Activated CD4-positive, alpha-beta T cell treated with anti-CD3 and anti-CD28 coated beads for 48 hours (primary cell): Measurements from ENCODE around the gene ABHD12B.
"Not testable (repeated sequence)": the region's sequence is repeated elsewhere in the genome, so short reads cannot be mapped to it uniquely, and the experiment has no call there.

ENCODE experiments used
- DNase-seq: peaks from one replicate; pipeline ENCODE4 v3.0.0-alpha.2; 2020

ABHD12B gene

DNA sequence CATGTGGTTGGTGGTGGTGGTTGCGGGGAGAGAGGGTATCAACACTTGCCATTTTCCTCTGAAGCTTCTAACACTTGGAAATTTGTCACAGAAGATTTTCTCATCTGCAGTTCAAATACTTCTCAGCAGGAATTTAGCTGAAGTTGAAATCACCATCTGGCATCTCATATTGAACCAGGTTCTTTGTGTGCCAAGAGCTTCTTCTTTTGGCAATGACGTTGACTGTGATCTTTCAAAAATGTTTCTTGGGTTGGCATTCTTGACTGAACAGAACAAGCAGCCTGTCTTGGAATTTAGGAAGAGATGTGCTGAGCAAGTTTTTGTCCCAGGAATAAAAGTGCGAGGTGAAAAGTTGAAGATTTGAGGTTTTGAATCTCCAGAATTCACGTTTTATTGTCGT is 32.2 kb upstream of the ABHD12B start:
- no peak for DNase-seq

DNA sequence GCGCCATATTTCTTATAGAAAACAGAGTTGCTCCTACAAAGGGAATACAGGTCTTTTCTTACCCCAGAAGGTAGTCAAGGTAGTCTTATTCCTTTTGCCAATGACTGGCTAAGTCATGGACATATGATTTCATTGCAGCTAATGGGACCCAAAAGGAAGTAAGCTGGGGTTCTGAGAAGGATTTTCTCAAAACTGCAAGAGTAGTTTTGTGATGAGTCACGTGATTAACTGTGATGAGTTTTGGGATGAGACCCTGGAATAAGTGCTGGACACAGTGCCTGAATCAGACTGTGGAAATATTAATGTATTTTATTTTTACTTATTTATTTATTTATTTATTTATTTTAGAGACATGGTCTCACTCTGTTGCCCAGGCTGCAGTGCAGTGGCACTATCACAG is 27.5 kb upstream of the ABHD12B start:
- no peak for DNase-seq

DNA sequence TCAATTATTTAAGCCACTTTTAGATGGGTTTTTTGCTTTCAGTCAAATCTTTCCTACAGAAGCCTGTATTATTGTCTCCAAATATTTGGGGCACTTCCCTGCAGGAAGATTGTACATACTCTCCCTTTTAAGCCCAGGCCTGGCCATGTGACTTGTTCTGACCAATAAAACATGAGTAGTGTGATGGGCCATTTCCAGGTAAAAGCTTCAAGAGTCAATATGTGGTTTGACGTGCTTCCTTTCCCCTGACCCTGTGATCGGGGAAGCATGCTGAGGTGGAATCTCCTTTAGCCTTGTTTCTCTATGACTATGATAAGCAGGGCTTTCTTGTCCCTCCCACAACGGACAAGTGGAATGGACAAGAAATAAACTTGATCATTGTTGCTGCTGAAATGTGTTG is 26.7 kb upstream of the ABHD12B start:
- no peak for DNase-seq

DNA sequence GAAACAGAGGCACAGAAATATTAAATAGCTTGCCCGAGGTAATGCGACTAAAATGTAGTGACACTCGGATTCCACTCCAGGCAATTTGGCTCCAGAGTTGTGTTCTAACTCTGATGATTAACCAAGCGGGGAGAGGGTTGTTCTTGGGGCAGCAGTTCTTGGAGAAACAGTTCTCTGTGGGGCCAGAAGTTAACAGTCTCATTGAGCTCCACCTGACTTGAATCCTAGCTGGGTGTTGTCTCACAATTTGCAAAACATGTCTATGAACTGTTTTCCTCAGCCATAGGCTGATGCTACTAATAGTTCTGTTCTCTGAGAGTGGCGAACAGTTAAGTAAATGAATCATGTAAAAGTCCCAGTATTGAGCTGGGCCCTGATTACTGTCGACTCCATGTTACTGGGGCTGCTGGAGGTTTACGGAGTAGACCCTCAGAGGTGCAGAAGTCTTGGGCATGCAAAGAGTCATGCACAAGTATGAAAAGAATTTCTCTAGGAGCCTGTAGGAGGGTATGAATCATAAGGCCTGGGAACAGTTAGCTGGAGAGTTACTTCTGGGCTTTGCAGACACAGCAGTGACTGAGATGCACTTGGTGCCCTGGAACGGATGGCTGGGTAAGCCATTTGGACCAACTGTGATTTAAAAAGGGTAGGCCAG is 25.5 kb upstream of the ABHD12B start:
- DNase-seq = no peak

DNA sequence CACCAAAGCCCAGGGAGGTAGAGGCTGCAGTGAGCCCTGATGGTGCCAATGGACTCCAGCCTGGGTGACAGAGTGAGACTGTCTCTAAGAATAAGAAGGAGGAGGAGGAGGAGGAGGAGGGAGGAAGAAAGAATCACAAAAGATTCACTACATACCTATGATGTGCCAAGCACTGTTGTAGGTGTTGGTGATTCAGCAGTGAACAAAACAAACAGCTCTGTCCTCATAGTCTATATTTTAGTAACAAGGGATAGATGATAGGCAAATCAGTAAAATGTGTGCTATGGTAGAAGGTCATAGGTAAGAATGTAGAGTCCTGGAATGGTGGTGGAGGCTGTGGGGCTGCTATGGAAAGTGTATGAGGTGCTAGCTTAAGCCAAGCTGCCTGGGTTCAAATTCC is 18.0 kb upstream of the ABHD12B start:
- DNase-seq = no peak

DNA sequence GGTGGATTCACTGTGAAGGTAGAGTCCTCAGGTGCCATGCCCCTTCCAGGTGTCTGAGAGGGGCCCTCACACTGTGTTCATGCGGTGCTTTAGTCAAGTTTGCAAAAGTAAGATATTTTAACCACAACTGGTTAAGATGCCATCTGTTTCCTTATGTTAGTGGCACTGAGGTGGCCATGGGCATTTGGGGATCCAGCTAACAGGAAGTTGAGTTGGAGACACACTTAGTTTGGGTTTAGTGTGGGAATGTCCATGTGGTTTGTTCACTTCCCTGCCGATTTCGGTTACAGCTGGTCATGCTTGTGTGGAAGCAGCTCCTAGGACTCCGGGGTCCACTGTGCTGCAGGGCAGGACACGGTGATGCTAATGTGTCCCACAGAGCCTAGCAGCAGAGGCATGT is 17.3 kb upstream of the ABHD12B start:
- no peak for DNase-seq

DNA sequence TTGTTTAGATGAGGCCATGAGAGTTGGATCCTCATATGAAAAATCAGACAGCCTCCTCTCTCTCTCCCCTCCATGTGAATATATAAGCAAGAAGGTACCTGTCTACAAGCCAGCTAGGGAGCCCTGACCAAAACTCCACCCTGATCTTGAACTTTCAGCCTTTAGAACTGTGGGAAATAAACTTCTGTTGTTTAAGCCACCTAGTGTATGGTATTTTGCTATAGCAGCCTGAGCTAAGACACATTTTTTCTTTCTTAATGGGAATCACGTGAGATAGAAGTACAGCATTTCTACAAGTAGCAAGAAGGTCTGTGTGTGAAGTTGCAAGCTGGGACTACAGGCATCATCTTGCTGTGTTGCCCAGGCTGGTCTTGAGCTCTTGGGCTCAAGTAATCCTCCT is 16.3 kb upstream of the ABHD12B start:
- no peak for DNase-seq

DNA sequence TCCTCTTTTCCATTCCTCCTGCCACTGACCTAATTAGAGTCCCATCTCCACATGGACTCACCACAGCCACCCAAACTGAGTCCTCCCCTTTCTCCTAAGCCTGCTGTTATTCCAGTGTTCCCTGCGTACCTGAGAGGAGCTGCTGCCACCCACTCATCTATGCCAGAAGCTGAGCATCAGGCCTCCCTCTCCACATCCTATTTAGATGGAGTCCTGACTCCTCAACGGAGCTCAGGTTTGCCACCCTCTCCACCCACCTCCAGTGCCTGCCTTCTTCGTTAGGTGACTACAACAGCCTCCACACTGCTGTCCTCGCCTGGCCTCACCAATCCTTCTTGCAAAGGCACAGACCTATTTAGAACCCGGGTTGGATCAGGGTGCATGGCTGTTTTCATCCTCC is 15.2 kb upstream of the ABHD12B start:
- no peak for DNase-seq

DNA sequence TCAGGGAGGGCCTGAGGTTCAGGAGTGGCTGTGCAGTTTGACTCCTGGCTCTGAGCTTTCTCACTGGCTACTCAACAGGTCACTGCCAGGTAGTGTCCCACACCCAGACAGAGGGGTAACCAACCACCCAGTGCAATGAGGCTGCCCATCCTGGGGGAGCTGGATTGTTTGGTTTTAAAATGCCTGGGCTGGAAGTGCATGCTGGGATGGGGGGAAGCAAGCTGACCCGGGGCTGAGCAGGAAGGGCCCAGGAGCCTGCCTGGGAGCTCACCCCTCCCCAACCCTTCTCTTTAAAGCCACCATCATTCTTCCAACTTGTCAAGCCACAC is 12.6 kb upstream of the ABHD12B start:
- no peak for DNase-seq

DNA sequence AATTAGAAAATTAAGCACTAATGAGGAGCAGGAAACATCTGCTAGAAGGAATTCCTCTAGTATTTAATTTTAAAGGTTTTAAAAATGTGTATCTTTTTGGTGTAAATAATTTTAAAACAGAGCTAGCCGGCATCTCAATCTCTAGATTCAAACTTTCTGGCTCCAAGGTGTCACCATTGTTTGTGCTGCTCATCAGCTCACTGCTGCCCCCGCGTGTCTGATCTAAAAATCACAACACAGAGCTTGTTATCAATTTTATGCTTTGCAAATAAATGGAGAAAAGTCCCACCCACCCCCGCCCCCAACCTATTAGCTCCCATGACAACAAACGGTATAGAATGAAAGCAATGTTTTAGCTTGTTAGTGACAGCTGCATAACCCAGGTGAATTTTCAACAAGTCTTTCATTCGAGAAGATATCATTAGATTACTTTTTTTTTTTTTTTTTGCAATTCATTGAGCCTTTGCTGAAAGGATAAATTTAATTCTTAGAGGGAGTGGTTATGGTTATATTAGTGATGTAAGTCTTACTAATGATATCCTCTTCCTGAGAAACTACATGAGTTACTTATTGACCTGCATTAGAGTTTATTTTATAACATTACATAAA is 11.3 kb upstream of the ABHD12B start:
- peak; percentile 93 for DNase-seq

DNA sequence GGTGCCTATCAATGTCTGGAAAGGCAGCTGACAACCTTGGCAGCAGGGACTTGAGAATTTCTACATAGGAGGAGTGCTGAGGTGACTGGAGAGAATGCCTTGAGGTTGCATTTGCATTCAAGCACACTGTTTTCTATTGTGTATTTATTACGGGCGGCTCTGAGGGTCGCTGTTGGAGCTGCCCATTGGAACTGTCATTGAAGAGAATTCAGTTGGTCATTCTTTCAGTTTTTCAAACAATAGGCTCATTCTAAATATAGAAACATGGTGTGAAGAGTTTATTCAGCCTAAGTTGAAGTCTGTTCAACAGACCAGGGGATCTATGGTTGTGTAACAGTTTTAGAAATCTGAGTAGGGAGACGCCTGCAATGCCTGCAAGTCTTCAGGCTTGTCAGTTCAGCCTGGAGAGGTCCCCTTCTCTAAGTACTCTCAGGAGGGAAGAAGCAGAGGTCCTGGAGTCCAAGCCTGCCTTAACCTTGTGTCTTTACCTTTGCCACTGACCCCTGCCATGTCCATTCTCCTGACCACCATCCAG is 9.8 kb upstream of the ABHD12B start:
- no peak for DNase-seq

DNA sequence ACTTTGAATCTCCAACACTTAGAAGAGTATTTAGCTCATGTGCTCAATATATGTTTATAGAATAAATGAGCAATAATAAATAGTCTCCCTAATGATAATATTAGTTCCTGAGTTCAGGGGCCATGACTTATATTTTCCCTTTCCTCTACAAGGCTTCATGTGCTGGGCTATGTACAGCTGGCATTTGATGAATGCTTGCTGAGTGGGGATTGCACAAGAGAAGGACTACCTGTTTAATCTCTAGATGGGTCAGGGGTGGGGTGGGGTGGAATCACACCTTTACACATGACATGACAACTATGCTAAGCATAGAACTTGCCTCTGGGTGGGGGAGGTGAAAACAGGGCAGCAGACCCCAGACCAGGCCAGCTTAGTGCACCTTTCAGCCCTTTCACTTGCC is 7.6 kb upstream of the ABHD12B start:
- DNase-seq = no peak

DNA sequence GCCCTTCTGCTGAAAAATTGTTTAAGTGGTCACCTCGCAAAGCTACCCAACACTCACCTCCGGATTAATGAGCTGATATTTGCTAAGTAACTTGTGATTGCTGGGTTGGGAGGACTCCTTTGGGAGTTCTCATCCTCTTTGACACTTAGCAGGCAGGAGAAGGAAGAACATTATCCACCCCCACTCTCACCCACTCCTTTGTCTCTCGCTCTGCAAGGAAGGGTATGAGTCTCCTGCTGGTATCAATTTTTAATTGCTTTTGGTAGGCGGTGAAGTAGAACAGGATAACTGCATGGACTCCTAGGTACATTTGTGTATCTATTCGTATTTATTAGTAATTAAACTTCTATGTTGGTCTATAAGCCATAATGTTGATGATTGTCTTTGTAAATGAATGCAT is 6.9 kb upstream of the ABHD12B start:
- no peak for DNase-seq

DNA sequence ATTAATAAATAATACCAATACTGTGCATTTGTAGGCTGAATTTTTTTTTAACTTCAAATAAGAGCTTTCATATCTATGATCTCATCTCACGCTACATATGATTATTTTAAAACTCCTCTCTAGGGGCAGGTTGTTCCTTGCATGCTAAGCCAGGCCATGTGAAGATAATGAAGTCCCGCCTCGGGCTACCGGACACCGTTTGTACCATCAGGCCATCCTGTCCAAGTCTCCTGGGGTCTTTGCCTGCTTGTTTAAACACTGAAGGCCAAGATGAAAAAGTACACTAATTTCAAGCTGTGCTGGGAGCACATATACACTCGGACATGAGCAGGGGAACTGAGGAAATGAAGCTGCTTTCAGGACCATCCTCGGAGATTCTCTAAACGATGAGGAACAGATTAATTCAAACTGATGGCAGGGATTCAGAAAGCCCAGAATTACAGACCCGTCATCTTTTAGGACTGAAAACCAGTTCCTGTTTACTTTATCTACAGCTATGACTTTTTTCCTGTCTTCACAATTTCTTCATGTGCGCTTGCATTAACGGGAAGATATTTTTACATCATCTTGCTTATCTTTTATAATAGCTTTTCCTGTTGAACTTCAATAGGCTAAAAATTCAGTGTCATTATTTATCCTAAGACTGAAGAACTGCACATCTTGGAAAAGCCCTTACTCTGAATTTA is 6.3 kb upstream of the ABHD12B start:
- DNase-seq = no peak

DNA sequence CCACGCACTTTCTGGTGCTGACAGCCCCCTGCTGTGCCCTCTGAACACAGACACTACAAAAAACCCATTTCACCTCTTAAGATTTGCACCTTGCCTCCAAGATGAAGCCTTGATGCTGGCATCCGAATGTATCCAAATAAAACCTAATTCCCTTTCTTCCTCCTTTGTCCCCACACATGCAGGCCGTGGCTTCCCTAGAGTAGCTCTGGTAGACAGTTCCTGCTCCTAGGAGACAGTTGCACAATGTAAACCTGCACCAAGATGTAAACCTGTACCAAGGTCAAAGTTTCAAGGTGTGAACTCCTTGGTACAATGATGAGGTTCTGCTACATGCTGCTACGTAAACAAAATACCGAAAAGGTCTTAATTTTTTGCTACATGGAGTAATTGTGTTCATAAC is 625 bp upstream of the ABHD12B start:
- DNase-seq = no peak

DNA sequence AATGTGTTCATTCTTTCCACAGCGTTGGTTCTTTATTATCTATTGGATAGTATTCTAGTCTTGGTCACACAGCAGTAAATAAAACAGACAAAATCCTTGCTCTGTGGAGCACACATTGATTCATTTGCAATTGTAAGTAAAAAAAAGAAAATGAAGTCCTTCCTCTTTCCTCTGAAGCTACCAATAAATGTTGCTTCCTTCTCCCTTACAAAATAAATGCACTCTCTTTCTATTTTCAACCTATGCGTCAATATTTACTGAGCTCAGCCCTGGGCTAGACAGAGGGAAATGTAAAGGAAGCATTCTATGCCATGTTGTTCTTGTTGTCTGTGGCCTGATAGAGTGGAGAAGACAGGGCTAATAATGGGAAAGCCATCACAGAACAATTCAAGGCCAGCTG is 2.9 kb downstream of the ABHD12B start:
- DNase-seq = no peak

DNA sequence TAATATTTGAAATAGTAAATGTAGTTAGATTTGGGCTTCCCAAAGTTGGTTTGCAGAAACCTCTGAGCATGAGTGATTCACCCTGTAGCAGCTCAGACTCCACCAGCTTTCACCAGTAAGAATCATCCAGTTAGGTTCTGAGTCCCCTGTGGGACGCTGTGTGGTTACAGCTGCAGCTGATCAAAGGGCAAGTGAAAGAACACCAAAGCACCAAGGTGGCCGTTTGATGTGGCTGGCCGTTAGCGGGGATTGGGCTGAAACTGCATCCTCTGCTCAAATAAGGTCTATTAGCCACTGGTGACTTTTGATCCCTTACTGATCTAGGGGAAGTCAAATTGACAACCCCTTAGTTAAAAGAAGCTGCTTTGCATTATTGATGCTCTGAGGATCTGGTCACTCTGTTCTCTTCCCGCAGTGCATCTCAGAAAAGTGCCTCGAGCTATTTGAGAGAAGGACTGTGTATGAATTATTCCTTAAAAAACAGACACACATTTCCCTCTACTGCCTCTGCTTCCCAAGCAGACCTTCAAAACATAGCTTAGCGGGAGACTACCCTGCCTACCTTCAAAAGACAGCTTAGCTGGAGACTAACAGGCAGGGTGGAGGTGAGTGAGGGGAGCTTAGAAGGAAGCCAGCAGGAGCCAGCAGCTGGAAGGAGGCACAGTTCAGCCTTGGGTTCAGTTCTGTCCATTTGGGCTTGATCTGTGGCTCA is 3.7 kb downstream of the ABHD12B start:
- DNase-seq = peak; percentile 82

DNA sequence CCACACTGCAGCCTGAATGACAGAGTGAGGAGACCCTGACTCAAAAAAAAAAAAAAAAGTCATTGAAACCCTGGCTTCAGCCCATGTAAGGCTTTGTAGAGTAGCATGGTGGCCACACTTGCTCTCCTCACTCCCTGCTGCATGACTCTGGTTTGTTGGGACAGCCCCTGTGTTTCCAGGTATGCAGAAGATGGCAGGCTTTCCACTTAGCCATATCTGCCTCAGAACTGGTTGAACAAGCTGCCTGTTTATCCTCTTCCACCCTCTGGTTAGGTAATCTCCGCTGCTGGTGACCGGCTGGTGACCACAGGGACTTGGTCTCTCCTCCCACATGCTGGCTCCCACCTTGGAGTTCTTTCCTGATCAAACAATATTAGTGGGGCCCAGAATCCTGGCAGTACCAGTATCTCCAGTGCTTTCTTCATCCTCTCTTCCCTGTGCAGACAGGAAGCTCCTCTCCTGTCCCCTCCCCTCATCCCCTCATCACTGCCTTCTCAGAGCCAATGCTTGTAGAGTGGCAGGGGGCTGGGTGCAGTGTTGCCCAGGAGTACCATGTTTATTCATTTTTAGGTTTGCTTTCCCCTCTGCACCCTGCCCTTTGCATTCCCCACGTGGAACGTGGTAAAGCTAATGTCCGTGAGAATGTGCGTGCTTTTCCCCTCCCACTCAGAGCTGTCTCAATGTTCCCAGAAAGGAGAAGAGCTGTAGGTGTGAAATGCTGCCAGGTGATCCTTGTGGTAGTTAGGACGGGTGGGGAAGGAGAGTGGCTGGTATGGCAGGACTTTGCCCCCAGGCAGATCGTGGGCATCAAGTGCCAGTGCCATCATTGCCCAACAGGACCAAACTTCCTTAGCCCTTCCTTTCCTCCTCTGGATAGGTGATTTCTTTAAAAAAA is 11.3 kb downstream of the ABHD12B start:
- DNase-seq = no peak

DNA sequence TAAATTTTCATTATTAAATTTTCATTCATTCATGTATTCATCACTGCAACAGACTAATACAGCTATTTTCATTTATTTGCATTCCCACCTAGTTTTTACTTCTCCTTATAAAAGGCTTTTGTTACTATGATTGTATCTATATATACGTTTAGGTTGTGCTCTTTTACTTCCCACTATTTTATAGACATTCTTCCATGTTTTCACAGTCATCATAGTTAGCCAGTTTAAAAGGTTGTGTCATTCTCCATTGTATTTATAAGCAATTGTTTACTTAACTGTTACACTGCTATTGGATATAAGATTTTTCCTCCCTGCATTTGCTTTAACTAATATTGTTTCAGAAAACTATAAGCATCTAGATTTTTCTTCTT is 12.0 kb downstream of the ABHD12B start:
- DNase-seq = no peak

DNA sequence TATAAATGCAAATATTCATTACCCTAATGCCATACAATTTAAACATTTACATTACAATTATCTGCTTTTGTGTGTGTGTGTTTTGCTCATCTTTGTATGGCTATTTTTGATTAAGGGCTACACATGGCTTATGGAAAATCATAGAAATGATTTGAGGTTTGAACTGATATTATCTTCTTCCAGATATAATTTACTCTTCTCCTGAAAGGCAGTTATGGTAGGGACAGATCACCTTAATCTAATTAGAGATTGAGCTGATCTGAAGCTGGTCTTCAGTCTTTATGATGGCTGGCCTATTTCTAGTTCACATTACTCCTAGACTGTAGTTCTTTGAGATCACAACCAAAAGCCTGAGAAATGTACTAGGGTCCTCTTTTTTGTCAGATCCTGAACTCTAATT is 15.6 kb downstream of the ABHD12B start:
- no peak for DNase-seq

DNA sequence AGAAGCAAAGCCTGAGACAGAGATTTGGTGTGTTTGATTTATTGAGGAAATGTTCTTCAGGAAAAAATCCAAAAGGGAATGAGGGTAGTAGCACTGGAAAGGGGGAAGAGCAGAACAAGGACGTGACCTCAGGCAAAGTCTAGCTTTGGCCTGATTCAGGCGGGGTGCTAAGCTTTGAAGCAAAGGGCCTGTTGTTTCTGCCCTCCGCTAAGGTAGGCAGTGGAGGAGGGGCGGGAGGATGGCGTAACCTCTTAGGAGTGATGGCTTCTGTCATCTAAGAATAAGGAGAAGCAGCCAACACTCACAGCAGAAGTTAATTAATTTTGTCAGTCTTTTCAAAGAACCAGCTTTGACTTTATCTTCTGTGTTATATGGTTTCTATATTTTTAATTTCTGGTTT is 20.4 kb downstream of the ABHD12B start:
- DNase-seq = no peak

DNA sequence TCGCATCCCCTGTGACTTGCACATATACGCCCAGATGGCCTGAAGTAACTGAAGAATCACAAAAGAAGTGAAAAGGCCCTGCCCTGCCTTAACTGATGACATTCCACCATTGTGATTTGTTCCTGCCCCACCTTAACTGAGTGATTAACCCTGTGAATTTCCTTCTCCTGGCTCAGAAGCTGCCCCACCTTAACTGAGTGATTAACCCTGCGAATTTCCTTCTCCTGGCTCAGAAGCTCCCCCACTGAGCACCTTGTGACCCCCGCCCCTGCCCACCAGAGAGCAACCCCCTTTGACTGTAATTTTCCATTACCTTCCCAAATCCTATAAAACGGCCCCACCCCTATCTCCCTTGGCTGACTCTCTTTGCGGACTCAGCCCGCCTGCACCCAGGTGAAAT is 24.6 kb downstream of the ABHD12B start:
- DNase-seq = not testable (repeated sequence)

DNA sequence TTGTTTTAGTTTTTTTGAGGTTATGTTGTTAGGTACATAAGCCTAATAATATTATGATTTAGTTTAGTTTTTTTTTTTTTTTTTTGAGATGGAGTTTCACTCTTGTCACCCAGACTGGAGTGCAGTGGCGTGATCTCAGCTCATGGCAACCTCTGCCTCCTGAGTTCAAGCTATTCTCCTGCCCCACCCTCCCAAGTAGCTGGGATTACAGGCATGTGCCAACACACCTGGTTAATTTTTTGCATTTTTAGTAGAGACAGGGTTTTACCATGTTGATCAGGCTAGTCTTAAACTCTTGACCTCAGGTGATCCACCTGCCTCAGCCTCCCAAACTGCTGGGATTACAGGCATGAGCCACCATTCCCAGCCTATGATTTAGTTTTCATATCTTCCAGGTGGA is 25.2 kb downstream of the ABHD12B start:
- DNase-seq = not testable (repeated sequence)
